Smooth muscle cell (in vitro differentiated cells): ENCODE measurements around the gene GCNT2. TPM values are rescaled to one million over a fixed set of nuclear protein-coding genes. Genes with fewer than 3 reads are reported as not detected.

Source experiments
- DNase-seq: peaks from one replicate; lab custom pipeline; 2025; ENCODE audit not compliant: unreplicated experiment; lab: John Stamatoyannopoulos, UW
- H2AFZ ChIP-seq: fragments of 200-600 bp; sonication (generic); 2 replicates; pipeline ENCODE4 v1.6.0; 2016; ENCODE audit warnings: antibody characterized with exemption, low read depth, mild to moderate bottlenecking
- H3F3A ChIP-seq: fragments of 200-600 bp; sonication (generic); 2 replicates; pipeline ENCODE4 v1.6.0; 2017; ENCODE audit warnings: antibody characterized with exemption, low read depth
- H3K27ac ChIP-seq: fragments of 200-600 bp; sonication (generic); 2 replicates; pipeline ENCODE4 v1.5.1; 2016; ENCODE audit warnings: low read depth, mild to moderate bottlenecking
- H3K27me3 ChIP-seq: fragments of 200-600 bp; sonication (generic); 2 replicates; pipeline ENCODE4 v1.6.1; 2016; ENCODE audit warnings: low read depth, mild to moderate bottlenecking
- H3K36me3 ChIP-seq: fragments of 200-600 bp; sonication (generic); 2 replicates; pipeline ENCODE4 v1.5.1; 2016; ENCODE audit warnings: low read depth
- H3K4me1 ChIP-seq: fragments of 200-600 bp; sonication (generic); 2 replicates; pipeline ENCODE4 v1.5.1; 2016; ENCODE audit warnings: low read depth
- H3K4me2 ChIP-seq: fragments of 200-600 bp; sonication (generic); 2 replicates; pipeline ENCODE4 v1.6.0; 2016; ENCODE audit warnings: mild to moderate bottlenecking
- H3K4me3 ChIP-seq: fragments of 200-600 bp; sonication (generic); 2 replicates; pipeline ENCODE4 v1.5.1; 2016; ENCODE audit warnings: mild to moderate bottlenecking
- H3K79me2 ChIP-seq: fragments of 200-600 bp; sonication (generic); 2 replicates; pipeline ENCODE4 v1.6.0; 2016; ENCODE audit warnings: low read depth, mild to moderate bottlenecking
- H3K9ac ChIP-seq: fragments of 200-600 bp; sonication (generic); 2 replicates; pipeline ENCODE4 v1.6.0; 2016; ENCODE audit warnings: low read depth
- H3K9me3 ChIP-seq: fragments of 200-600 bp; sonication (generic); replicated peaks from 2 replicates; pipeline ENCODE4 v1.5.1; 2016; ENCODE audit warnings: low read depth
- H4K20me1 ChIP-seq: fragments of 200-600 bp; sonication (generic); 2 replicates; pipeline ENCODE4 v1.6.0; 2016; ENCODE audit warnings: low read depth
- CTCF ChIP-seq: fragments of 200-600 bp; sonication (generic); IDR thresholded peaks from 2 replicates; pipeline ENCODE4 v1.5.1; 2017; ENCODE audit warnings: borderline replicate concordance, mild to moderate bottlenecking, antibody characterized with exemption; ENCODE audit not compliant: insufficient read depth, poor library complexity, severe bottlenecking
- WGBS: methylation state at CpG from one replicate; pipeline ENCODE4 v1.1.7; 2016; ENCODE audit warnings: low lambda C conversion rate; 5-methylcytosine and 5-hydroxymethylcytosine counted together
- polyA plus RNA-seq: library from polyadenylated mRNA; unstranded; fragments of >200 nt; fragmentation: Nextera tagmentation; extraction: Ambion mirVana; gene quantifications from 2 replicates; pipeline ENCODE4 v1.2.1, GENCODE V29; 2016
- total RNA-seq: library from RNA; depleted of rRNA; stranded (reverse); fragments of >200 nt; gene quantifications from 2 replicates; pipeline ENCODE4 v1.2.3, GENCODE V29; 2014

GCNT2 gene
- total and polyA plus RNA-seq, 2 experiments from 2014 or later: 0.13 to 2.4 TPM

- no peak overlapping the region for H2AFZ ChIP-seq
- H3K4me2 ChIP-seq: no peak overlapping the region
- no peaks in the 10 kb centered on the region for H3K79me2 ChIP-seq
- H3K36me3 ChIP-seq: no peaks in the 10 kb centered on the region
- no peaks in the 10 kb centered on the region for H3F3A ChIP-seq
- TF ChIP-seq CTCF: no peak
- H3K4me3 ChIP-seq: no peak overlapping the region
- H3K4me1 ChIP-seq: peaks cover 40% of the 10 kb centered on the region
- H3K9ac ChIP-seq: no peak overlapping the region
- no peak for DNase-seq
- H3K27ac ChIP-seq: no peak overlapping the region
- peaks cover 29% of the 10 kb centered on the region for H3K27me3 ChIP-seq
- WGBS: 69% methylated on average over 10 of the region's 10 CpGs
- H3K9me3 ChIP-seq: no peaks in the 10 kb centered on the region
- H4K20me1 ChIP-seq: no peaks in the 10 kb centered on the region
These were observed 37.4 kb downstream of the GCNT2 start for GRCh38 chr6:10558565-10558964.

- H3K4me3 ChIP-seq: no peak overlapping the region
- TF ChIP-seq CTCF: no peak
- no peaks in the 10 kb centered on the region for H4K20me1 ChIP-seq
- 67% methylated on average over 9 of the region's 9 CpGs for WGBS
- no peaks in the 10 kb centered on the region for H3K36me3 ChIP-seq
- no peak overlapping the region for H2AFZ ChIP-seq
- H3K4me2 ChIP-seq: no peak overlapping the region
- DNase-seq: no peak
- H3K27me3 ChIP-seq: peaks cover 29% of the 10 kb centered on the region
- no peaks in the 10 kb centered on the region for H3F3A ChIP-seq
- H3K9me3 ChIP-seq: no peaks in the 10 kb centered on the region
- peaks cover 40% of the 10 kb centered on the region for H3K4me1 ChIP-seq
- H3K27ac ChIP-seq: no peak overlapping the region
- H3K9ac ChIP-seq: no peak overlapping the region
- no peaks in the 10 kb centered on the region for H3K79me2 ChIP-seq
These were observed 38.5 kb downstream of the GCNT2 start for GRCh38 chr6:10559522-10560152.

- no peak for TF ChIP-seq CTCF
- Histone ChIP-seq H3K79me2 (no peaks in the 10 kb centered on the region), H3K36me3 (no peaks in the 10 kb centered on the region), H3K27ac (no peak overlapping the region), H3K4me2 (no peak overlapping the region), H3K27me3 (peaks cover 27% of the 10 kb centered on the region), H3F3A (no peaks in the 10 kb centered on the region), H4K20me1 (no peaks in the 10 kb centered on the region), H2AFZ (no peak overlapping the region), H3K4me1 (peaks cover 33% of the 10 kb centered on the region), H3K9ac (no peak overlapping the region), H3K9me3 (no peaks in the 10 kb centered on the region), H3K4me3 (no peak overlapping the region)
- WGBS: 91% methylated on average over 9 of the region's 9 CpGs
- no peak for DNase-seq
These were observed 40.6 kb downstream of the GCNT2 start for GRCh38 chr6:10561611-10562199.
